Loucy (cell line): ENCODE data around the gene ALPK3.

Experiments
- CTCF ChIP-seq: fragments of 200-600 bp; sonication (generic); conservative IDR thresholded peaks from 2 replicates; pipeline ENCODE4 v1.5.1; 2014; ENCODE audit warnings: mild to moderate bottlenecking, antibody characterized with exemption, low read length
- EZH2phosphoT487 ChIP-seq: fragments of 200-600 bp; IDR thresholded peaks from 2 replicates; pipeline ENCODE4 v1.6.1; 2018; ENCODE audit warnings: antibody characterized with exemption, mild to moderate bottlenecking, moderate library complexity, borderline replicate concordance

- TF ChIP-seq CTCF (no peak), EZH2phosphoT487 (no peak)
These were observed 32.1 kb upstream of the ALPK3 start for GRCh38 chr15:84785053-84785452.
